Upper lobe of left lung (tissue), 4 donors: ENCODE data around the gene PPP1R12B.

ENCODE experiments used
- POLR2A ChIP-seq, 4 donors: fragments of 450-650 bp; IDR thresholded peaks; one replicate each; pipeline ENCODE4 v1.5.1; 2016 to 2017; ENCODE audit warnings: antibody characterized with exemption in 4 of 4, mild to moderate bottlenecking in 2 of 4
- POLR2AphosphoS5 ChIP-seq, 2 donors: sonication (generic); formaldehyde crosslinking; IDR thresholded peaks; one replicate each; pipeline ENCODE4 v1.5.1; 2017; ENCODE audit warnings: antibody characterized with exemption in 2 of 2

DNA sequence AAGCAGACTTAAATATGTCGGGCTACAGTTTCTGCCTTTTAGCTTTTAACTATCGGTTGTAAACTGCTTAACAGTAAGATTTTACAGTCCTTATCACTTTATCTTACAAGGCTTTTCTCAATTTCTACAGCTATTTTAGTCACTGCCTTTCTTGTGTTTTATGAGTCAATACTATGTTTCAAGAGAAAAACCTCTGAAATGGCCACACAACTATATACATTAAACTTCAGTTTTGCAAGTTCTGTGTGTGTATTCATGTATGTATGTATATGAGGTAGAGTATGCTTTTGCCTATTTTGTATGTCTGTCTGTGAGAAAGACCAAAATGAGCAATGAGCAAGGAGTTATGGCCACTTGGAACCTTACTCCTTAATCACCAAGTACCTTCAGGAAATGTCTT is 191.9 kb downstream of the PPP1R12B start:
- TF ChIP-seq POLR2A (IDR thresholded peaks at IDR 0.05) (no peak), POLR2AphosphoS5 (IDR thresholded peaks at IDR 0.05) (no peak)
